ENCODE results near the gene HTRA3.
"Not testable (repeated sequence)": the region's sequence is repeated elsewhere in the genome, so short reads cannot be mapped to it uniquely, and the experiment has no call there.

Gene HTRA3

DNA sequence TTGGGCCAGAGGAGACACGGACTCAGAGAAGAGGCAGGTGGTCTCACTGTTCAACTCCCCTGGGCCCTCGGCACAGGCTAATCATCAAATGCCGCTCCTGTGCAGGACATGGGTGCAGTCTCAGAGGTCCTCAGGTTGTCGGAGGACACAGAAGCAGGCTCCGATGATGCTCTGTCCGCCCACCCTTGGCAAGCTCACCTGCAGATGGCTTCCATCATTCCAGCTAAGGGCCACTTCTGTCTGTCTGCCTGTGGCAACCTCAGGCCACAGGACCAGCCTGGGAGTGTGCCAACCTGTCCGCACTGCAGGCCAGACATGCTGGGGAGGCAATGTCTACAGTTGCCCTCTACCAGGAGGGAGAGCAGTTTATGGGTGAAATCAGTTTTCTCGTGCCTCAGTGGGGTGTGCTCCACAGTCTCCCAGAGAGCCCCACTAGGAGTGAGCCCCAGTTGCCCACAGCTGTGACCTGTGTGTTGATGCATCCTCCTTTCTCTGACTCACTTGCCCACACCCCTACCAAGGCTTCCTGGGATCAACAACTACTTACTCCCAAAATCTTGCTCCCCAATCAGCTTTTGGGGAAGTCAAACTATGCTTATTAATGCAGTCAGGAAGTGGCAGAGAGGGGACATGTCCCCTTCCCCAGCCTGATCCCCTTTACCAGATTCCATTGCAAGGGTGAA, 55.9 kb downstream of the HTRA3 start:
- no peak for DNase-seq (ENCODE audit: low spot score)

- no peak for DNase-seq (ENCODE audit: low spot score)
Measured at GRCh38 chr4:8326206-8326605, 56.7 kb downstream of the HTRA3 start.

DNA sequence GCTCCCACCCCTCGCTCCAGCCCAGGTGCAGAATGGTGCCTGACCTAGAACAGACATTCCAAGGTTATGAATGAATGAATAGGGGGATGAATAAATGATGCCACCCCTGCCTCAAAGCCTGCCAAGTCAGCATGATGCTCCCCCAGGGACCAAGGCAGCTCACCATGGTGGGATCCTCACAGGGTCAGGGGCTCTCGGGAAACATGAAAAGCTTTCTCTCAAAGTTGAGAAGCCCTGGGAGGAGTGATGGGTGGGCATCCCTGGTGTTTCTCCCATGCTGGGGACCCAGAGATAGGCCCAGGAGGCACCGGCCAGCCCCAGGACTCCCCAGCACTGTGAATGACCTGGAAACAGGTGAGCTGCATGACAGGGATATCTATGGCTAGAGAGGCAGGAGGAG, 58.9 kb downstream of the HTRA3 start:
- DNase-seq (ENCODE audit: low spot score), result no peak

DNA sequence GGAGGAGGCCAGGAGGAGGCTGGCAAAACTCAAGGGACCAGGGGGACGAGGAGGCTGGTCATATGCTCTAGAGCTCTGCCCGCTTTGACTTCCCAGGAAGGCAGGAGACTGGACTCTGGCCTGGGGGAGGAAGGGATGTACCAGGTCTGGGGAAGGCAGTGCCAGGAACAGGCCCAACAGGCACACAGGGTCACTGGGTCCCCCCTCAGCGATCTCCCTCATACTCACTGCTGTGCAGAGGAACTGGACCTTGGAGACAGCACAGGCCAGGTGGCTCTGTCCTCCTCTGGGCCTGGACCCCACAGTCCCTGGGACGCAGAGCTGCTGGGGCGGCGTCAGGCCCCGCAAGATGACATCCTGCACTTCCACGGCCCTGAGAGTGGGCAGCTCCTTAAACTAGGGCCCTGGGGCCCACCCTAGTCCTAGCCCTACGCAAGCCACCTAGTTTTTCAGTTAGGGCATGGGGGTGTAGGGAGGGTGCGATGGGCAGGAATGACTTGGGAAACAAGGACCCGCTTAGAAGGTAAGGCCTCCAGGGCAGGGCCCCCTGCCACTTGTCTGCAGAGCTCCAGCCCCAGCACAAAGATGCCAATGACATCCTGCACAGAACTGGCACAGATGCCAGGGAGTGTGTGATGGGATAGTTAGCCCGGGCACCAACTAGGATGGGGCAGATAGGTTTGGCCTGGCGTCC, 59.5 kb downstream of the HTRA3 start:
- no peak for DNase-seq (ENCODE audit: low spot score)

DNA sequence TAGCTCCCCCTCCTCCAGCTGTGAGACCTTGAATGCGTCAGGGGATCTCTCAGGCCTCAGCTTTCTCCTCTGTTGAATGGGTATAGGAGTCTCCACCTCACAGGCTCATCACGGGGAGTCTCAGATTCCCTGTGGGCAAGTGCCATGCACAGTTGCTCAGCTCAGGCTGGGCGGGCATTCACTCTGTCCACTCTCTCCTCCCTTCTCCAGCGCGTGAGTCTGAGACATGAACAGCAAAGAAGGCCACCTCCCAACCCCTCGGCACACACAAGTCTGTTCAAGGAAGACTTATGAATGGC, 60.0 kb downstream of the HTRA3 start:
- no peak for DNase-seq (ENCODE audit: low spot score)

DNA sequence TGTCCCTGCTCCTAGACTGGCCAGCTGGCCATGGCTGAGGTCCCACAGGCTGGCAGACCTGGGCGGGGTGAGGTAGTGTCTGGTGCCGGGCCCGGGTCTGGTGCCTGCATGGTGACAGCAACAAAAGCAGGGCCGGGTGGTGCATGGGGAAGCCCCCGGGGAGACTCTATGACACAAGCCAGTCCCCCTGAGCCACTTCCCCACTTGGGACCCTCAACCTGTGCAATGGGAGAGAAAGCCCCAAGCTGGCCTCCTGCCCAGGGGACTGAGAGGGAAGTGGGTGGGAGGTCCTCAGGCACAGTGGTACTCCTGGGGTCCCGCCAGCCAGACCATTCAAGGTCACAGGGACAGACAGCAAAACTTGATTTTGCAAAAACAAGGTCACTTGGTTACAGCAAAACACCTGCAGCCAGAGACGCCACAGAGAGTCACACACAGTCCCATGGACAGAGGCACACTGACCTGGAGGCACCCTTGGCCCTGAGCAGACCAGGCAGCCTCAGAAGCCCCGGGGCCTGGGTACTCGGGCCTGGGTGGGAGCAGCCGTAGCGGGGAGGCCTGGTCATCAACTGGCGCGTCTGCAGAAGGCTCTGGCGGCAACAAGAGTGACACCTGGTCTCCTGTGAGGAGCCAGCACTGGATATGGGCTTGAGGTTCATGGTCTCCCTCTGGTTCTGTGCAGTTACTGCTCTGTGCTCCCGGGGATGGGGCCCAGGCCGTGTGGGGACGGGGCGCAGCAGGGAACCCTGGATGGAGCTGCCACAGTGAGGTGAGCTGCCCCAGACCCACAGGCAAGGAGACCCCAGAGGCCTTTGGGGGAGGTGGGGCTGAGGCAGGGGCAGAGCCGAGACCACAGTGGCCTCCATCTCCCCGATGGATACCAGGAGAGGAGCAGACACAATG, 60.6 kb downstream of the HTRA3 start:
- DNase-seq (ENCODE audit: low spot score), result no peak

- no peak for DNase-seq (ENCODE audit: low spot score)
Measured at GRCh38 chr4:8330821-8331574, 61.4 kb downstream of the HTRA3 start.

- DNase-seq (ENCODE audit: low spot score), result no peak
Measured at GRCh38 chr4:8331575-8331955, 62.0 kb downstream of the HTRA3 start.

DNA sequence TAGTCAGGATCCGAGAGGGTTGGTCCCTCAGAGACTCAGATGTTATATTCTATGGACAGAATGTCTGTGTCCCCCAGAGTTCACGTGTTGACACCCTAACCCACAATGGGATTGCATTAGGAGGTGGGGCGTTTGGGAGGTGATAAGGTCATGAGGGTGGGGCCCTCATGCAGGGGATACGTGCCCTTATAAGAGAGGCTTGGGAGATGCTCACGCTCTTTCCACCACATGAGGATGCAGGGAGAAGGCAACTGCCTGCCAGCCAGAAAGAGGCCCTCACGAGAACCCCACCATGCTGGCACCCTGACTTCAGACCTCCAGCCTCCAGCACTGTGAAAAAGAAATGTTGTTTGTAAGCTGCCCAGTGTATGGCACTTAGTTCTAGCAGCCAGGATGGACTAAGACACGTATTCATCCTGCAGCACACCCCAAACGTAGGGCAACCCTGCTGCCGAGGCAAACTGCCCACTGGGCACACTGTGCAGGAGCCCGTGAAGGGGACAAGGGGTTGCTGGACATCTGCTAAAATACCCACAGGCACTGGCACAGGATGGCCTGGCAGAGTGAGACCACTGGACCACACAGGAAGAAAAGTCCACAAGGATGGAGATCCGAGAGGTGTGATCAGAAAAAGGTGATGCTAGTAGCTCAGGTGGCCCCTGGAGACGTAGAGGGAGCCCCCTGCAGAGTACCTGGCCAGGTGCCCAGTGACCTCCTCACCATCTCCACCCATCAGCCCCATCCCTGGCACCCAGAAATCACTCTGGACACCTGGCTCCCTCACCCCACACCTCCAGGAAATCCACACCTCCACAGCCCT, 62.7 kb downstream of the HTRA3 start:
- DNase-seq (ENCODE audit: low spot score), result no peak

- no peak for DNase-seq (ENCODE audit: low spot score)
Measured at GRCh38 chr4:8332891-8333331, 63.4 kb downstream of the HTRA3 start.

DNA sequence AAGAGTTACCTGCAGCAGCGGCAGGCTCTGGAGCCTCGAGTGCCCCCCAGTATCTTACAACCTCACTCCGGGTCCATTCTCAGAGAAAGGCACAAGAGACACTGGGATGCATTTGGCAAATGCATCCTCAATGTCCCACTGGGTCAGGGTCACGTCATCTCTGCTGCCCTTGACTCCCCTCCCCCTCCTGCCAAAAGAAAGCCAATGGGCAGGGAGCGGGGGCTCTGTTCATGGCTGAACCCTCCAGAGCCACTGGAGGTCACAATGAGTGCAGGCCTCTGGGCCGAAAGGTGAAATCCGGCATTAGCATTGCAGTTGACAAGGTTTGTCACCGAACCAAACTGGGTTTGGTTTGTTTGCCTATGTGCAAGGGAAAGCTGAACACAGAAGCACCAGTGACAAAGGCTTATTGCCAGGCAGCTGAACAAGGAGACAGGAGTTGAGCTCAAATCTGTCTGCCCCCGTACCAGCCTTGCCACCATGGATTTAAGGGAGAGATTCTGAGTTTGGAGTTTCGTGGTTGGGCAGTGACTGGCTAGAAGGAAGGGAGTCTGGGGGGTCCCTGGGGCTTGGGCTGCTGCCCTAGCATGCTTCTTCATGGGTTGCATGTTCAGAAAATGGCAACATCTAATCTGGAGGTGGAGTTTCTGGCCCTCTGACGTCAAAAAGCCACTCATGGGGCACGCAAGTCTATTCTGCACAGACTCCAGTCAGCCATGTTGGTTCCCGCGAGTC, 64.3 kb downstream of the HTRA3 start:
- no peak for DNase-seq (ENCODE audit: low spot score)

GRCh38 chr4:8334786-8335460, 65.4 kb downstream of the HTRA3 start:
- DNase-seq (ENCODE audit: low spot score), result peak; percentile 82

- DNase-seq (ENCODE audit: low spot score), result no peak
Measured at GRCh38 chr4:8335848-8336247, 66.3 kb downstream of the HTRA3 start.

DNA sequence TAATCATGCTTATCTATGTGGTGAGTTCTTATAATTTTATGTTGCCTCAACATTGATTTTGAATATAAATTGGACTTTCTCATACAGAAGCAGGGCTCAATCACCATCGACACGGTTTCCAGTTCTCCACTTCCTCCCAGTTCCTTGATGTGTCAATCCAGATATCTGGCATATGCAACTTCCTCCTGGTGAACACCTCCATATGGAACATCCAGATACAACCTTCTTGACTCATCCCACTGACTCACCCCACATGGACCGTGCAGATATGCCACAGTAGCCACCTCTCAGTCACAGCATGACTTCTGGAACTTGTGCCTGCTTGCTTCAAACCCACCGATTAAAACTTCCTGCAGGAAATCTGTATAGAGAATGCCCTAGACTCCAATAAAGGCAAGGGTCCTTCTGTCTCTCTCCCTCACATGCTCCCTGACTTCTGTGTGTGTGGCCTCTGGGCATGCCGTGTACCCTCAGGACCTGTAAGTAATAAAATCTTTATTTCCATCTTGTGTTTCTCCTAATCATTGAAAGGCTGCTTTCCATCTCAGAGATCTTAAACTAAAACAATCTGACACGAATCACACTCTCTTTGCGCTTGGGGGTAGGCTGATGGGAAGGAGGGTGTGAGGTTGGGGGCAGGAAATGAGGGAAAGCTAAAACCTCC, 67.0 kb downstream of the HTRA3 start:
- peak; percentile 94 for DNase-seq (ENCODE audit: low spot score)

DNA sequence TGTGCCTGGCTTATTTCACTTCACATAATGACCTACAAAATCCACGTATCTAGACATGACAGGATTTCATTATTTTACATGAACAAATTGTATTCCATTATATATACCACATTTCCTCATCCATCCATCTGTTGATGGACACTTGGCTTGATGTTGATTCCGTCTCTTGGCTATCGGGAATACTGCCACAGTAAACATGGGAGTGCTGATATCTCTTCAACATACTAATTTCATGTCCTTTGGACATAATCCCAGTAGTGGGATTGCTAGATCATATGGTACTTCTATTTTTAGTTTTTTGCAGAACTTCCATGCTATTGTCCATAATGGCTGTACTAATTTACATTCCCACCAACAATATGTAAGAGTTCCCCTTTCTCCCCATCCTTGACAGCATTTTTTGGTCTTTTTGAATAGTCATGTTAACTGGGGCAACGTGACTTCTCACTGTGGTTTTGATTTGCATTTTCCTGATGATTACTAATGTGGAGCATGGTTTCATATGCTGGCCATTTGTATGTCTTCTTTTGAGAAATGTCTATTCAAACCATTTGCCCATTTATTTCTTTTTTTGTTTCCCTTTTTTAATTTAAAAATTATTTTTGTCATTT, 68.9 kb downstream of the HTRA3 start:
- no peak for DNase-seq (ENCODE audit: low spot score)

- DNase-seq (ENCODE audit: low spot score), result no peak
Measured at GRCh38 chr4:8340781-8341241, 71.3 kb downstream of the HTRA3 start.

DNA sequence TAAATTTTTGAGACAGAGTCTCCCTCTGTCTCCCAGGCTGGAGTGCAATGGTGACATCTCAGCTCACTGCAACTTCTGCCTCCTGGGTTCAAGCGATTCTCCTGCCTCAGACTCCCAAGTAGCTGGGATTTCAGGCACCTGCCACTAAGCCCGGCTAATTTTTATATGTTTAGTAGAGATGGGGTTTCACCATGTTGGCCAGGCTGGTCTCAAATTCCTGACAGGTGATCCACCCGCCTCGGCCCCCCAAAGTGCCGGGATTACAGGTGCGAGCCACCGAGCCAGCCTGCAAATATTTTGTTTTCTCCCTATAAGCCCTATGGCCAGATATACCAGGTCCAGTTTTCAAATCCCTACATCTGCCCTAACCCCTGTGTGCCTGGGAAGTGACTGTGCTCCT, 71.7 kb downstream of the HTRA3 start:
- DNase-seq (ENCODE audit: low spot score), result not testable (repeated sequence)

GRCh38 chr4:8341691-8342090, 72.1 kb downstream of the HTRA3 start:
- DNase-seq (ENCODE audit: low spot score), result peak; percentile 29

DNA sequence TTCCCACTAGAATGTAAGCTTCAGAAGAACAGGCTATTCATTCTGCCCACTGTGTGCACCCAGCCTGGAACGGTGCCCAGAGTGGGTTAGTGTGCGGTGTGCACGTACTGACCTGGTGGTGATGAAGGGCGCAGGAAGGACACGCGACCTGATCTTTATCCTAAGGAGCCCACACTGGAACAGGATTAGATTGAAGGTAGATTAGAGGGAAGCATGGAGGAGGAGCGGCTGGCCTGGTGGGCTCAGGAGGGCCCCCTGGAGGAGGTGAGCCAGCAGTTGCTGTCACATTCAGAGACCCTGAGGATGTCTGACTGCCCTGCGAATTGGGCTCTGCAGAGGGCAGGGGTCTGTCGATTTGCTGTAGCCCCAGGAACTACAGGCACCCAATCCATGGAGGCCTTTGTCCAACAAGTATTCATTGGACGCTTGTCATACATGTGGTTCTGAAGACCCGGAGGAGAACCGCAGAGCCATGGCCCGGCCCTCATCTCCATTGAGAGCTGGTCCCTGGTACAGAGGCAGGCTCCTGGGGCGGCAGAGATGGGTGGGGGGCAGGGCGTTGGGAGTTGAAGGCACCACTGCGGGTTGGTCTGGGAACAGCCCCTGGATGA, 73.2 kb downstream of the HTRA3 start:
- no peak for DNase-seq (ENCODE audit: low spot score)

All from kidney tubule cell (primary cell).